NT2/D1 (cell line): ENCODE measurements around the gene C4B.
"Not testable (repeated sequence)": the region's sequence is repeated elsewhere in the genome, so short reads cannot be mapped to it uniquely, and the experiment has no call there.

Experiments
- SUZ12 ChIP-seq: IDR thresholded peaks from 2 replicates; pipeline ENCODE4 v1.6.1; 2011; ENCODE audit not compliant: insufficient read length, insufficient read depth; ENCODE audit errors: extremely low read depth
- YY1 ChIP-seq: IDR thresholded peaks from 2 replicates; pipeline ENCODE4 v1.6.1; 2011; ENCODE audit not compliant: insufficient read length, insufficient read depth
- ZNF274 ChIP-seq: IDR thresholded peaks from 2 replicates; pipeline ENCODE4 v1.6.1; 2011; ENCODE audit warnings: mild to moderate bottlenecking, low read depth, low read length

GRCh38 chr6:32042276-32042675 is 27.7 kb downstream of the C4B start:
- TF ChIP-seq ZNF274, SUZ12, YY1: not testable (repeated sequence)
